GM18870 (cell line): ENCODE results near the gene CTNNA2.

Source experiments
- ATAC-seq: cut with Tn5 transposase; IDR thresholded peaks from one replicate; pipeline ENCODE4 v1.9.1; 2021; ENCODE audit warnings: moderate library complexity; ENCODE audit not compliant: unreplicated experiment

Gene CTNNA2

GRCh38 chr2:80437959-80438358 is 925.1 kb downstream of the CTNNA2 start:
- no peak for ATAC-seq

GRCh38 chr2:80438686-80439085 is 925.8 kb downstream of the CTNNA2 start:
- ATAC-seq, result no peak

- no peak for ATAC-seq
These were observed 941.8 kb downstream of the CTNNA2 start for GRCh38 chr2:80454628-80455027.

- ATAC-seq, result no peak
These were observed 946.2 kb downstream of the CTNNA2 start for GRCh38 chr2:80459028-80459427.

- no peak for ATAC-seq
These were observed 948.8 kb downstream of the CTNNA2 start for GRCh38 chr2:80461505-80462197.

- no peak for ATAC-seq
These were observed 949.8 kb downstream of the CTNNA2 start for GRCh38 chr2:80462654-80463053.

GRCh38 chr2:80464275-80464674 is 951.4 kb downstream of the CTNNA2 start:
- ATAC-seq, result no peak

- ATAC-seq, result no peak
These were observed 954.5 kb downstream of the CTNNA2 start for GRCh38 chr2:80467262-80467811.

- no peak for ATAC-seq
These were observed 956.6 kb downstream of the CTNNA2 start for GRCh38 chr2:80469428-80469827.

- ATAC-seq, result no peak
These were observed 960.2 kb downstream of the CTNNA2 start for GRCh38 chr2:80473069-80473468.

- no peak for ATAC-seq
These were observed 960.9 kb downstream of the CTNNA2 start for GRCh38 chr2:80473796-80474195.

- ATAC-seq, result no peak
These were observed 963.1 kb downstream of the CTNNA2 start for GRCh38 chr2:80475970-80476369.

GRCh38 chr2:80476535-80477117 is 963.8 kb downstream of the CTNNA2 start:
- ATAC-seq, result no peak

- no peak for ATAC-seq
These were observed 969.4 kb downstream of the CTNNA2 start for GRCh38 chr2:80482276-80482675.

GRCh38 chr2:80489717-80490116 is 976.9 kb downstream of the CTNNA2 start:
- ATAC-seq, result no peak

GRCh38 chr2:80490964-80491363 is 978.1 kb downstream of the CTNNA2 start:
- ATAC-seq, result no peak

- ATAC-seq, result no peak
These were observed 983.5 kb downstream of the CTNNA2 start for GRCh38 chr2:80496346-80496745.

GRCh38 chr2:80496775-80497174 is 983.9 kb downstream of the CTNNA2 start:
- no peak for ATAC-seq

GRCh38 chr2:80499095-80499494 is 986.2 kb downstream of the CTNNA2 start:
- no peak for ATAC-seq

- ATAC-seq, result no peak
These were observed 989.2 kb downstream of the CTNNA2 start for GRCh38 chr2:80501874-80502624.

GRCh38 chr2:80506563-80506962 is 993.7 kb downstream of the CTNNA2 start:
- ATAC-seq, result no peak

GRCh38 chr2:80510716-80511115 is 997.9 kb downstream of the CTNNA2 start:
- ATAC-seq, result no peak
